NCI-H748 (cell line): Measurements from ENCODE around the gene CHRNB1.

Source experiments
- DNase-seq: peaks from one replicate; lab custom pipeline; 2025; ENCODE audit not compliant: unreplicated experiment; lab: John Stamatoyannopoulos, UW

CHRNB1 gene

GRCh38 chr17:7437950-7438614 lies 6.8 kb upstream of the CHRNB1 start:
- DNase-seq = peak; percentile 80

GRCh38 chr17:7438656-7439460 lies 6.0 kb upstream of the CHRNB1 start:
- no peak for DNase-seq

GRCh38 chr17:7439462-7440112 lies 5.3 kb upstream of the CHRNB1 start, which contains the start of gene FGF11:
Gene FGF11, plus strand, starts transcription at chr17:7439512. Its CDS starts 109 bp downstream, at chr17:7439621.
- peak; percentile 44 for DNase-seq

DNA sequence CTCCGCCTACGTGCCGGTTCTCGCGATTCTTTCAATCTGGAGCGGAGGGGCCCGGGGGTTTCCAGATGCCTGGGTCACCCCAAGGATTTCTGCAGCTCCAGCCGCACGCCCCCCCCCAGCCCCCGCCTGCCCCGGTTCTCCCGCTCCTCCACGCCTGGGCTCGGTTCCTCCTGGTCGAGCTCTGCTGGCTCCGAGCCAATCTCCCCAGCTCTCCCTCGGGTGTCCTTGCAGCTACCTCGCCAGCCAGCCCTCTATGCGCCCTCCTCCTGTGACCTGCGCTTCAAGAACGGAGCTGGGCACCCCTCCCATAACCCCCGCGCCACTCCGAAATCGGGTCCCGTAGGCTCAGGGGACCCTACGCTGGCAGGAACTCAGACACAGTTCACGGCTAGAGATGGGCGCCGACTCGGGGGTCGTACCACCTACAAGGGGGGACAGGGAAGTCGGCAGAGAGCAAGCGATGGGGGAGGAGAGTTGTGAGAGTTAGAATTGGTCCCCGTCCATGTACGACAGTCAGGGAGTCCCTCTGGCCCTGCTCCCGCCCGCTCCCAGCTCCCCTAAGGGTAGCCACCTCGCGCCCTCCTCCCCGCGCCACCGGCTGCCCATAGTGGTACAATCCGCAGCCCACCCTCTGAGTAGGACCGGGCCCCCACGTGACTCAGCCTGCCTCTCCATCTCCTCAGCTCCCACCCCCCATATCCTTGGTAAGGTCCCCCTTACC lies 4.6 kb upstream of the CHRNB1 start:
- DNase-seq = peak; percentile 75

GRCh38 chr17:7440834-7441195 lies 4.0 kb upstream of the CHRNB1 start:
- peak; percentile 56 for DNase-seq

DNA sequence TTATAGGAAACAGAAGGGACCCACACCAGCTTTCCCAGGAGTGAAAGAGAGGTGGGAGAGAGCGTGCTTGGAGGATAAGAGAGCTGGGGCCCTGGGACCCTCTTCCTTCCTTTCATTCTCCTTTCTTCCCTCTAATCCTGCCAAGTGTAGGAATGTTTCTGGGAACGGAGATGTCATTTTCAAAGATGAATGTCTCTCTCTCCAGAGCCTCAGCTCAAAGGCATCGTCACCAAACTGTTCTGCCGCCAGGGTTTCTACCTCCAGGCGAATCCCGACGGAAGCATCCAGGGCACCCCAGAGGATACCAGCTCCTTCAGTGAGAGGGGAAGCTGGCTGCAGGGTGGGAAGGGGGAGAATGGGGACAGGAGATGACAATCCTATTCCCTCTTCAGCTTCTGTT lies 3.6 kb upstream of the CHRNB1 start:
- no peak for DNase-seq

DNA sequence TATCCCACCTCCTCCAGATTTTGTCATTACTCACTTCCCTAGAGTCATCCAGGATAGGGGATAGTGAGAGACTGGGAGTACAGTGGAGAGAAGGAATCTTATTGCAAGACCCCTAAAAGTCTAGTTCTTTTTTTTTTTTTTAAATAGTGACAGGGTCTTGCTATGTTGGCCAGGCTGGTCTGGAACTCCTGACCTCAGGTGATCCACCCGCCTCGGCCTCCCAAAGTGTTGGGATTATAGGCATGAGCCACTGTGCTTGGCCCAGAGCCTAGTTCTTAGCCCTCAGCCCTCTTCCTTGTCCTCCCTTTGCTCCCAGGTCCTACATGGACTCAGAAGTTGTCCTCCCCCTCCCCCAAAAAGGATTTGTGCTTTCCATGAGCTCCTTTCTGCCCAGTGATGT lies 2.7 kb upstream of the CHRNB1 start:
- no peak for DNase-seq

DNA sequence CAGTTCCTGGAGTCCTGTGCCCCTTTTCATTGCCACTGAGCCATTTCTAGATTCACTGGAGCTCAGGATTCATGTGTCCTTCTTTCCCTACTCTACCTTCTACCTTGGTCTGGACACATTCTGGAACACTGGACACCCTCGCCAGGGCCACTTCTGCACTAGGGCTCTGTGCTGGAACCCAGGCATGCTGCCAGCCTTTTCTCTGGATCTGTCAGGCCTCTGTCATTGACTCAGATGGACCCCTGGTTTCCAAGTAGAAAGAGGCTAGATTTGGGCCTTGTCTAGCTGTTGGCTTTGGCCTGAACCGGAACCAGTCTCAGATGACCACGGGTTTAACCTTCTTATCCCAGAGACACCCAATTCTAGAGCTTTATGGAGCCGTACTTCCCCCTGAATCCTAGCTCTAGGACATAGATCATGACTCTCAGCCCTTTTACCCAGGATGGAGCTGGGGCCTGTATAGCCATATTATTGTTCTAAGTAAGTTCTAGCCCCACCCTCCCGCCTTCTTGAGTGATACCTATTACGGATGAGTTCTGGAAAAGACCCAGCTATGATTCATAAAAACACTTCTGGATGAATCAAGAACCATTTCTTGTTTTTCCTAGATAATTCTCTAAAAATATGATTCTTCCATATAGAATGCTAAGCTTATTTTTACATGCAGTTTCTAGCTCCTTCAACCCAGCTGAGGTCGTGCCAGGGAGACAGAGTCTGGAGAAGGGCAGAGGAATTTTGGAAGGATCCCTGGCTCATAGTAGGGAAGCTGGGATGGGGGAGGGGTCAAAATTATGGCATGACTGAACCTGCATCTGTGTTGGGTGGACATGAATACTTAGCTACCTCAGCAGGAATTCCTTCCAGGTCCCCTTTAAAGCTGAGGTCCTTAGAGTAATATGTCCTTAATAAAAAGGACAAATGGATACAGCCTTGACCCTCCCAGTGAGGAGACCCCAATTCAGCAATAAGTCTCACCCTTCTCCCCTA lies 1.1 kb upstream of the CHRNB1 start:
- no peak for DNase-seq

DNA sequence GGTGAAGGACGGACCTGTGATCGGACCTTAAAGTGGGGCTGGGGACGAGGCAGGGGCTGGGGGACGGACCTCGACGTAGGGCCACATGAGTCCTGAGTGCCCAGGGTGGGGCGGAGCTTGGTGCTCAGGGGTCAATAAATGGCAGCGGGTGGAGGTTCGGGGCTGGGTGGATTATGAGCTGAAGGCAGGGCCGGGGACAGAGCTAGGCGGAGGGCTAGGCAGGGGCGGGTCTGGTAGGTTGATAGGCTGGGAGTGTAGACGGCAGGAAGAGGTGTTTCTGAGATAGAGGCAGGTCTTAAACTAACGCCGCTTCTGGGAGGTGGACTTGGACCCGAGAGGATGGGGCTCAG lies 733 bp downstream of the CHRNB1 start:
- no peak for DNase-seq

DNA sequence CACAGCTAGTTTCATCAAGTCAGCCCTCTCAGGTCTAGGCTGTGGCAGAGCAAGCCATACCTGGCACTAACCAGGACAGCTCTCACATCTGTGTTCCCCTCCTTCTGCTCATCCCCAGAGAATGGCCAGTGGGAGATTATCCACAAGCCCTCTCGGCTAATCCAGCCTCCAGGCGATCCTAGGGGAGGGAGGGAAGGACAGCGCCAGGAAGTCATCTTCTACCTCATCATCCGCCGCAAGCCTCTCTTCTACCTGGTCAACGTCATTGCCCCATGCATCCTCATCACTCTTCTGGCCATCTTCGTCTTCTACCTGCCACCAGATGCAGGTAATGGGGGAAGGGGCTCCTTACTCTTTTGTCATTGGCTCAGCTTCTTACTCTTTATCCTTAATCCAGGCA lies 3.6 kb downstream of the CHRNB1 start:
- no peak for DNase-seq

- DNase-seq = no peak
Observed at GRCh38 chr17:7459961-7460545, 15.2 kb downstream of the CHRNB1 start.

DNA sequence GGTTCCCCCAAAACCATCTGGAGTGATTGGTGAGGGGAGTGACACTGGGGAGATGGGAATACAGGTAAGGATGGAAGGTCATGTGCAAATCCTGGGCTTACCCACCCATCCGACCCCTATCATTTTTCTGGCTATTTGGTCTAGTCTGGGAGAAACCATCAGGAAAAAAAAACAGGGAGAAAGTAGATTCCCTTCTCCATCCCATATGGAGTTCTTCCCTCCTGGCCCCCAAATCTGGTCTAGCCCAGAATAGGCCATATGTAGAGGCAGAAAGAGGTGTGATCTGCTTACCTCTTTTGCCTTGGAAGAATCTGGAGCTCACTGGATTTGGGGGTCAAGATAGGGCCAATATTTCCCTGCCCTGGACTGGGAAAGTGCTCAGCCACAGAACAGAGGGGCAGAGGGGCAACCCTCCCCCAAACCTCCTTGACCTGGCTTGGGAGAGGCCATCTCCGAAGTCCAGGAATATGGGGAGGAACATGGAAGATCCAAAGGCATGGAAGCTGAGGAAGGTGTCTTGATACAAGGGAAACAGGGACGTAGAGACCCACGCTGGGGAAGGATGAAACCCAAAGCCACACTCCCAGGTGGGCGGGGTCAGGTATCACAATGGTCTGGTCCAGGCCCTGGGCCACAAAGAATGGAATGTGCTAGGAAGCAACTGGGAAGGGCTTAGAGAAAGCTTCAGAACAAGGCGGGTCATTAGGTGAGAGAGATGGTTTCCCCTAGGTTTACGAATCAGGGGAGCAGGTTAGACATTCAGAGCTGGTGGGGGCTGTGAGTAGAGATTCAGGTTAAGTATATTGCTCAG lies 16.2 kb downstream of the CHRNB1 start:
- DNase-seq = no peak

DNA sequence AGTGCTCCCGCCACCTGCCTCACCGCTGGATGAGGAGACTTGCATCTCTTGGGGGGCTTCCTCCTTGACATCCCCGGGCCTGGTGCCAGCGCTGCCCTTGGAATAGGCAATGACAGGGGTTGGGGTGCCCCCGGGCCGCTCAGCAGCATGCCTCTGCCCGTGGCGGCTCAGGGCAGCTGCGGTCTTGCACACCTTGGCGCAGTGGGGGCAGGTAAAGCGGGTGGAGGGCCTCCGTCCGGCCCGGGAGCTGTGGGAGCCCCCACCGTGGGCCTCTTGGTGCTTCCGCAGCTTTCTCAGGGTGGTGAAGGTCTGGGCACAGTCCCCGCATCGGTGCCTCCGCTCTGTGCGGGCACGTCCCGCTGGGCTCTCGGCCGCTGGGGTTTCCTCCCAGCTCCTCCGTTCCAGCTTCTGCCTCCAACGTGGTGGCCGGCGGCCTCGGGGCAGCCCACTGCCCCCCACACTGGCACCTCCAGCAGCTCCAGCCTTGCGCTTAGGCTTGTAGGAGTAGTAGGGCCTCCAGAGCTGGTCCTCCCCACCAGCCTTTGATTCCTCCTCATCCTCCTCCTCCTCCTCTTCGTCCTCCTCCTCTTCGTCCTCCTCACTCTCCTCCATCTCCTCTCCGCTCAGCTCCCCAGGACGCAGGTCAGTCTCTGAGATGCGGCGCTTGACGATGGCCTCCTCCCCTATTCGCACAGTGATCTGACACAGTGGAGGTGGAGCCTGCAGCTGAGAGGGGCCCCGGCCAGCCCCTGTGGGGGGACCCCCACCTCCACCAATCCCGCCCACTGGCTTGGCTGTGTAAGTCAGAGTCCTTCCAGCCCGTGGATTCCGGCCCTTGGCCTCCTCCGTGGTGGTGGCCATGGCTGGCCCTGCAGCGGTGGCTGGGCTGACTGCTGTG lies 17.9 kb downstream of the CHRNB1 start:
- no peak for DNase-seq

- DNase-seq = no peak
Observed at GRCh38 chr17:7463372-7463846, 18.5 kb downstream of the CHRNB1 start.

GRCh38 chr17:7464081-7464480 lies 19.2 kb downstream of the CHRNB1 start:
- no peak for DNase-seq

GRCh38 chr17:7465597-7466275 lies 20.9 kb downstream of the CHRNB1 start:
- DNase-seq = no peak

GRCh38 chr17:7466318-7466638 lies 21.4 kb downstream of the CHRNB1 start:
- no peak for DNase-seq
